ENCODE measurements around the gene LPP.

GRCh38 chr3:188122571-188123169 is 31.3 kb upstream of the LPP start:
- no peak for TF ChIP-seq CTCF (IDR thresholded peaks at IDR 0.05)
- TF ChIP-seq POLR2A (IDR thresholded peaks at IDR 0.05): no peak
